ENCODE data around the gene MAPK10. TPM values are rescaled to one million over a fixed set of nuclear protein-coding genes. Genes with fewer than 3 reads are reported as not detected.

MAPK10 gene
- total and polyA plus RNA-seq, 4 donors, result 3.3 to 109 (median 24.5) TPM

- WGBS, 2 donors, result 81 to 87% methylated on average over 2 of the region's 2 CpGs
- Histone ChIP-seq H3K36me3 (ENCODE audit: control insufficient read depth in 4 of 4, insufficient read depth in 4 of 4, low read length in 4 of 4) (no peaks in the 10 kb centered on the region), H3K9me3 (ENCODE audit: control insufficient read depth in 4 of 4, insufficient read depth in 3 of 4, low read length in 3 of 4) (no peaks in the 10 kb centered on the region), H3K27ac (ENCODE audit: low read depth in 1 of 2, low read length in 1 of 2) (no peak overlapping the region), H3K27me3 (ENCODE audit: control insufficient read depth in 3 of 3, insufficient read depth in 3 of 3, low read length in 2 of 3) (no peaks in the 10 kb centered on the region), H3K4me3 (no peak overlapping the region), H3K4me1 (ENCODE audit: control insufficient read depth in 5 of 5, insufficient read depth in 5 of 5, low read length in 5 of 5) (no peaks in the 10 kb centered on the region), H3K9ac (ENCODE audit: insufficient read depth in 1 of 2, low read length in 2 of 2) (no peak overlapping the region)
- ATAC-seq (ENCODE audit: insufficient read depth, low FRiP score), result no peak
- no peak for TF ChIP-seq CTCF (IDR thresholded peaks at IDR 0.05; ENCODE audit: control extremely low read depth, extremely low read depth)
- DNase-seq, result no peak
Measured at GRCh38 chr4:86160426-86160825, 199.4 kb downstream of the MAPK10 start.

- 94 to 98% methylated on average over 4 of the region's 4 CpGs for WGBS, 2 donors
Measured at GRCh38 chr4:86159216-86159615, 200.6 kb downstream of the MAPK10 start.

GRCh38 chr4:86156531-86156930 lies 203.3 kb downstream of the MAPK10 start:
- no peak for TF ChIP-seq CTCF (IDR thresholded peaks at IDR 0.05; ENCODE audit: control extremely low read depth, extremely low read depth)
- H3K27ac ChIP-seq (ENCODE audit: low read depth in 1 of 2, low read length in 1 of 2), result no peak overlapping the region
- no peaks in the 10 kb centered on the region for H3K9me3 ChIP-seq (ENCODE audit: control insufficient read depth in 4 of 4, insufficient read depth in 3 of 4, low read length in 3 of 4)
- ATAC-seq (ENCODE audit: insufficient read depth, low FRiP score), result no peak
- no peak for DNase-seq
- H3K36me3 ChIP-seq (ENCODE audit: control insufficient read depth in 4 of 4, insufficient read depth in 4 of 4, low read length in 4 of 4), result no peaks in the 10 kb centered on the region
- H3K9ac ChIP-seq (ENCODE audit: insufficient read depth in 1 of 2, low read length in 2 of 2), result no peak overlapping the region
- H3K4me1 ChIP-seq (ENCODE audit: control insufficient read depth in 5 of 5, insufficient read depth in 5 of 5, low read length in 5 of 5), result no peaks in the 10 kb centered on the region
- H3K27me3 ChIP-seq (ENCODE audit: control insufficient read depth in 3 of 3, insufficient read depth in 3 of 3, low read length in 2 of 3), result no peaks in the 10 kb centered on the region
- WGBS, 2 donors, result 71 to 84% methylated on average over 2 of the region's 2 CpGs
- H3K4me3 ChIP-seq, result no peak overlapping the region

More at GRCh38 chr4:86159216-86159615, 200.6 kb downstream of the MAPK10 start:
- H3K4me1 ChIP-seq (ENCODE audit: control insufficient read depth in 5 of 5, insufficient read depth in 5 of 5, low read length in 5 of 5), result no peaks in the 10 kb centered on the region
- H3K9ac ChIP-seq (ENCODE audit: insufficient read depth in 1 of 2, low read length in 2 of 2), result no peak overlapping the region
- ATAC-seq (ENCODE audit: insufficient read depth, low FRiP score) (no peak), DNase-seq (no peak)
- no peak overlapping the region for H3K4me3 ChIP-seq
- H3K27ac ChIP-seq (ENCODE audit: low read depth in 1 of 2, low read length in 1 of 2), result no peak overlapping the region
- no peaks in the 10 kb centered on the region for H3K36me3 ChIP-seq (ENCODE audit: control insufficient read depth in 4 of 4, insufficient read depth in 4 of 4, low read length in 4 of 4)
- TF ChIP-seq CTCF (IDR thresholded peaks at IDR 0.05; ENCODE audit: control extremely low read depth, extremely low read depth), result no peak
- no peaks in the 10 kb centered on the region for H3K9me3 ChIP-seq (ENCODE audit: control insufficient read depth in 4 of 4, insufficient read depth in 3 of 4, low read length in 3 of 4)
- no peaks in the 10 kb centered on the region for H3K27me3 ChIP-seq (ENCODE audit: control insufficient read depth in 3 of 3, insufficient read depth in 3 of 3, low read length in 2 of 3)

DNA sequence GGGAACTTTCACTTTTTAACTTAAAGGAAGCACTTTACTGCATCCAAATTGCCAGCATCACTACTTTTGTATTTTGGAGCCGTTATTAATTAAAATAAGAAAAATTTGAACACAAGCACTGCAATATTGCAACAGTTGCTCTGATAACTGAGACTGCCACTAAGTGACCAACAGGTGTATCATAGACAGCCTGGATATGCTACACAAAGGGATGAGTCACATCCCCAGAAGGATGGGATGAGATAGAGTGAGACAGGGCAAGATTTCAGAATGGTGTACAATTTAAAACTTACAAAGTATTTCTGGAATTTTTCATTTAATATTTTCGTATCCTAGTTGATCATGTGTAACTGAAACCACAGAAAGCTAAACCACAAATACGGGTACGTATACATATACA lies 204.1 kb downstream of the MAPK10 start:
- 91 to 95% methylated on average over 4 of the region's 4 CpGs for WGBS, 2 donors
- Histone ChIP-seq H3K27me3 (ENCODE audit: control insufficient read depth in 3 of 3, insufficient read depth in 3 of 3, low read length in 2 of 3) (no peaks in the 10 kb centered on the region), H3K4me1 (ENCODE audit: control insufficient read depth in 5 of 5, insufficient read depth in 5 of 5, low read length in 5 of 5) (no peaks in the 10 kb centered on the region), H3K9ac (ENCODE audit: insufficient read depth in 1 of 2, low read length in 2 of 2) (no peak overlapping the region), H3K9me3 (ENCODE audit: control insufficient read depth in 4 of 4, insufficient read depth in 3 of 4, low read length in 3 of 4) (no peaks in the 10 kb centered on the region), H3K36me3 (ENCODE audit: control insufficient read depth in 4 of 4, insufficient read depth in 4 of 4, low read length in 4 of 4) (no peaks in the 10 kb centered on the region), H3K4me3 (no peak overlapping the region), H3K27ac (ENCODE audit: low read depth in 1 of 2, low read length in 1 of 2) (no peak overlapping the region)
- no peak for TF ChIP-seq CTCF (IDR thresholded peaks at IDR 0.05; ENCODE audit: control extremely low read depth, extremely low read depth)
- ATAC-seq (ENCODE audit: insufficient read depth, low FRiP score) (no peak), DNase-seq (no peak)
